GM23338 (cell line): ENCODE measurements around the gene HSPH1. TPM values are rescaled to one million over a fixed set of nuclear protein-coding genes. Genes with fewer than 3 reads are reported as not detected.

Experiments used
- ATAC-seq: fragments of 200-7000 bp; cut with Tn5 transposase; 3 replicates; pipeline ENCODE4 v1.9.1; 2020
- DNase-seq: peaks from one replicate; pipeline ENCODE4 v3.0.0-alpha.2; 2015; ENCODE audit warnings: low spot score
- H2AFZ ChIP-seq: fragments of 200-600 bp; sonication (generic); 2 replicates; pipeline ENCODE4 v1.8.0; 2016; ENCODE audit warnings: antibody characterized with exemption, mild to moderate bottlenecking, moderate library complexity
- H3F3A ChIP-seq: fragments of 200-600 bp; sonication (generic); replicated peaks from 2 replicates; pipeline ENCODE4 v1.8.0; 2017; ENCODE audit warnings: antibody characterized with exemption, mixed run types, low read depth
- H3K27ac ChIP-seq: fragments of 200-600 bp; sonication (generic); 2 replicates; pipeline ENCODE4 v1.6.1; 2016; ENCODE audit warnings: low read depth
- H3K27me3 ChIP-seq: fragments of 200-600 bp; sonication (generic); 2 replicates; pipeline ENCODE4 v1.8.0; 2016; ENCODE audit warnings: mild to moderate bottlenecking, mixed run types, moderate library complexity; ENCODE audit not compliant: insufficient read depth
- H3K36me3 ChIP-seq: fragments of 200-600 bp; sonication (generic); 2 replicates; pipeline ENCODE4 v1.8.0; 2016; ENCODE audit warnings: mild to moderate bottlenecking; ENCODE audit not compliant: insufficient read depth
- H3K4me1 ChIP-seq: fragments of 200-600 bp; sonication (generic); 2 replicates; pipeline ENCODE4 v1.8.0; 2016; ENCODE audit warnings: mild to moderate bottlenecking, moderate library complexity; ENCODE audit not compliant: insufficient read depth
- H3K4me2 ChIP-seq: fragments of 200-600 bp; sonication (generic); 2 replicates; pipeline ENCODE4 v1.7.1; 2017; ENCODE audit warnings: mixed run types
- H3K4me3 ChIP-seq: fragments of 200-600 bp; sonication (generic); 2 replicates; pipeline ENCODE4 v1.6.1; 2016; ENCODE audit warnings: mixed run types
- H3K79me2 ChIP-seq: fragments of 200-600 bp; sonication (generic); replicated peaks from 2 replicates; pipeline ENCODE4 v1.8.0; 2017; ENCODE audit warnings: mild to moderate bottlenecking; ENCODE audit not compliant: insufficient read depth
- H3K9me2 ChIP-seq: fragments of 200-600 bp; sonication (generic); 2 replicates; pipeline ENCODE4 v1.8.0; 2017; ENCODE audit not compliant: insufficient read depth
- H4K20me1 ChIP-seq: fragments of 200-600 bp; sonication (generic); replicated peaks from 2 replicates; pipeline ENCODE4 v1.8.0; 2017; ENCODE audit warnings: mild to moderate bottlenecking; ENCODE audit not compliant: insufficient read depth
- H3K27ac Mint-ChIP-seq: 2 replicates; pipeline ENCODE4 v1.8.0; 2020; ENCODE audit warnings: inconsistent platforms, mild to moderate bottlenecking, moderate library complexity, mixed read lengths
- H3K27me3 Mint-ChIP-seq: 3 replicates; pipeline ENCODE4 v1.8.0; 2022; ENCODE audit warnings: low read depth, mild to moderate bottlenecking, moderate library complexity, mixed read lengths, inconsistent platforms; ENCODE audit not compliant: insufficient read depth, poor library complexity
- H3K36me3 Mint-ChIP-seq: 3 replicates; pipeline ENCODE4 v1.8.0; 2021; ENCODE audit warnings: low read depth, mild to moderate bottlenecking, inconsistent platforms, moderate library complexity, mixed read lengths
- H3K4me1 Mint-ChIP-seq: 3 replicates; pipeline ENCODE4 v1.8.0; 2020; ENCODE audit warnings: mild to moderate bottlenecking, inconsistent platforms, mixed read lengths
- H3K4me3 Mint-ChIP-seq: 3 replicates; pipeline ENCODE4 v1.8.0; 2021; ENCODE audit warnings: moderate library complexity, mild to moderate bottlenecking, inconsistent platforms, mixed read lengths
- H3K9me3 Mint-ChIP-seq: 3 replicates; pipeline ENCODE4 v1.8.0; 2020; ENCODE audit warnings: moderate library complexity, mild to moderate bottlenecking, inconsistent platforms, mixed read lengths
- CREB1 ChIP-seq: fragments of 250-450 bp; sonication (Bioruptor Pico); IDR thresholded peaks from 2 replicates; pipeline ENCODE4 v1.5.0; 2020; ENCODE audit warnings: low read depth, mild to moderate bottlenecking, moderate library complexity
- ETS1 ChIP-seq: IDR thresholded peaks from 2 replicates; pipeline ENCODE4 v1.6.1; 2016; ENCODE audit warnings: antibody characterized with exemption
- EZH2 ChIP-seq: fragments of 200-600 bp; sonication (generic); IDR thresholded peaks from one replicate; pipeline ENCODE4 v1.8.0; 2017; ENCODE audit warnings: antibody characterized with exemption, mild to moderate bottlenecking, low read depth; ENCODE audit not compliant: unreplicated experiment
- EZH2phosphoT487 ChIP-seq: fragments of 200-600 bp; sonication (generic); IDR thresholded peaks from one replicate; pipeline ENCODE4 v1.8.1; 2018; ENCODE audit warnings: antibody characterized with exemption; ENCODE audit not compliant: unreplicated experiment
- JUNB ChIP-seq: IDR thresholded peaks from one replicate; pipeline ENCODE4 v1.6.1; 2016; ENCODE audit warnings: antibody characterized with exemption; ENCODE audit not compliant: unreplicated experiment
- NANOG ChIP-seq: IDR thresholded peaks from 2 replicates; pipeline ENCODE4 v1.6.1; 2016; ENCODE audit warnings: antibody characterized with exemption, borderline replicate concordance
- POLR2AphosphoS5 ChIP-seq: IDR thresholded peaks from 2 replicates; pipeline ENCODE4 v1.6.1; 2016; ENCODE audit warnings: antibody characterized with exemption, low read depth
- STAT1 ChIP-seq: IDR thresholded peaks from one replicate; pipeline ENCODE4 v1.6.1; 2016; ENCODE audit warnings: antibody characterized with exemption; ENCODE audit not compliant: unreplicated experiment
- ZNF114 ChIP-seq: fragments of 250-450 bp; sonication (Bioruptor Pico); IDR thresholded peaks from 2 replicates; pipeline ENCODE4 v1.5.0; 2020; ENCODE audit warnings: mild to moderate bottlenecking, moderate library complexity
- polyA plus RNA-seq: library from polyadenylated mRNA; unstranded; fragments of >200 nt; fragmentation: Nextera tagmentation; extraction: Ambion mirVana; gene quantifications from 2 replicates; pipeline ENCODE4 v1.2.1, GENCODE V29; 2016
- total RNA-seq: library from RNA; depleted of rRNA; stranded (reverse); fragments of >200 nt; shearing (Covaris generic); gene quantifications from 2 replicates; pipeline ENCODE4 v1.2.3, GENCODE V29; 2014
- TF ChIP-seq, protein P1 (sequence below), 2 experiments: fragments of 200-600 bp in 1 of 2; sonication (generic) in 1 of 2; conservative IDR thresholded peaks; 2 replicates each; pipeline versions ENCODE4 v1.5.1 to v1.6.1; 2016 to 2017; ENCODE audit warnings: antibody characterized with exemption in 2 of 2, low read depth in 2 of 2, mild to moderate bottlenecking in 2 of 2, moderate library complexity in 1 of 2
- TF ChIP-seq, protein P2 (sequence below): IDR thresholded peaks from one replicate; pipeline ENCODE4 v1.6.1; 2018; ENCODE audit warnings: antibody characterized with exemption; ENCODE audit not compliant: unreplicated experiment
- TF ChIP-seq, protein P3 (sequence below): fragments of 250-450 bp; sonication (Bioruptor Pico); IDR thresholded peaks from 2 replicates; pipeline ENCODE4 v1.5.0; 2020; ENCODE audit warnings: mild to moderate bottlenecking, moderate library complexity

Gene HSPH1
- total and polyA plus RNA-seq, 2 experiments from 2014 or later, result 112 to 147 TPM

- Histone ChIP-seq H3K4me1 (no peaks in the 10 kb centered on the region), H3K36me3 (no peaks in the 10 kb centered on the region; the same call in 1 of the 2 replicates), H3K79me2 (no peaks in the 10 kb centered on the region), H3K9me2 (no peaks in the 10 kb centered on the region; the same call in 1 of the 2 replicates), H3K4me3 (no peak overlapping the region), H3F3A (no peaks in the 10 kb centered on the region), H3K27ac (no peak overlapping the region), H3K4me2 (no peak overlapping the region), H3K27me3 (no peaks in the 10 kb centered on the region), H4K20me1 (no peaks in the 10 kb centered on the region), H2AFZ (no peak overlapping the region)
- Mint-ChIP-seq H3K27me3 (peaks cover 8% of the 10 kb centered on the region), H3K36me3 (peaks cover 3% of the 10 kb centered on the region; the same call in 1 of the 3 replicates), H3K9me3 (peaks cover 13% of the 10 kb centered on the region; the same call in 2 of the 3 replicates), H3K4me3 (no peak overlapping the region), H3K4me1 (peaks cover 6% of the 10 kb centered on the region), H3K27ac (no peak overlapping the region)
- DNase-seq (no peak), ATAC-seq (no peak)
- no peak for TF ChIP-seq CREB1 (CRISPR knock-in tag)
- no peak for TF ChIP-seq ZNF114 (CRISPR knock-in tag)
- no peak for TF ChIP-seq POLR2AphosphoS5
- TF ChIP-seq JUNB, result no peak
- TF ChIP-seq EZH2phosphoT487, result no peak
- TF ChIP-seq, protein P1, sequence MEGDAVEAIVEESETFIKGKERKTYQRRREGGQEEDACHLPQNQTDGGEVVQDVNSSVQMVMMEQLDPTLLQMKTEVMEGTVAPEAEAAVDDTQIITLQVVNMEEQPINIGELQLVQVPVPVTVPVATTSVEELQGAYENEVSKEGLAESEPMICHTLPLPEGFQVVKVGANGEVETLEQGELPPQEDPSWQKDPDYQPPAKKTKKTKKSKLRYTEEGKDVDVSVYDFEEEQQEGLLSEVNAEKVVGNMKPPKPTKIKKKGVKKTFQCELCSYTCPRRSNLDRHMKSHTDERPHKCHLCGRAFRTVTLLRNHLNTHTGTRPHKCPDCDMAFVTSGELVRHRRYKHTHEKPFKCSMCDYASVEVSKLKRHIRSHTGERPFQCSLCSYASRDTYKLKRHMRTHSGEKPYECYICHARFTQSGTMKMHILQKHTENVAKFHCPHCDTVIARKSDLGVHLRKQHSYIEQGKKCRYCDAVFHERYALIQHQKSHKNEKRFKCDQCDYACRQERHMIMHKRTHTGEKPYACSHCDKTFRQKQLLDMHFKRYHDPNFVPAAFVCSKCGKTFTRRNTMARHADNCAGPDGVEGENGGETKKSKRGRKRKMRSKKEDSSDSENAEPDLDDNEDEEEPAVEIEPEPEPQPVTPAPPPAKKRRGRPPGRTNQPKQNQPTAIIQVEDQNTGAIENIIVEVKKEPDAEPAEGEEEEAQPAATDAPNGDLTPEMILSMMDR (conservative IDR thresholded peaks at IDR 0.05; ENCODE audit: low read depth in 2 of 2), result no peak
- TF ChIP-seq NANOG, result no peak
- TF ChIP-seq STAT1, result no peak
- no peak for TF ChIP-seq ETS1
- no peak for TF ChIP-seq EZH2
- TF ChIP-seq, protein P2, sequence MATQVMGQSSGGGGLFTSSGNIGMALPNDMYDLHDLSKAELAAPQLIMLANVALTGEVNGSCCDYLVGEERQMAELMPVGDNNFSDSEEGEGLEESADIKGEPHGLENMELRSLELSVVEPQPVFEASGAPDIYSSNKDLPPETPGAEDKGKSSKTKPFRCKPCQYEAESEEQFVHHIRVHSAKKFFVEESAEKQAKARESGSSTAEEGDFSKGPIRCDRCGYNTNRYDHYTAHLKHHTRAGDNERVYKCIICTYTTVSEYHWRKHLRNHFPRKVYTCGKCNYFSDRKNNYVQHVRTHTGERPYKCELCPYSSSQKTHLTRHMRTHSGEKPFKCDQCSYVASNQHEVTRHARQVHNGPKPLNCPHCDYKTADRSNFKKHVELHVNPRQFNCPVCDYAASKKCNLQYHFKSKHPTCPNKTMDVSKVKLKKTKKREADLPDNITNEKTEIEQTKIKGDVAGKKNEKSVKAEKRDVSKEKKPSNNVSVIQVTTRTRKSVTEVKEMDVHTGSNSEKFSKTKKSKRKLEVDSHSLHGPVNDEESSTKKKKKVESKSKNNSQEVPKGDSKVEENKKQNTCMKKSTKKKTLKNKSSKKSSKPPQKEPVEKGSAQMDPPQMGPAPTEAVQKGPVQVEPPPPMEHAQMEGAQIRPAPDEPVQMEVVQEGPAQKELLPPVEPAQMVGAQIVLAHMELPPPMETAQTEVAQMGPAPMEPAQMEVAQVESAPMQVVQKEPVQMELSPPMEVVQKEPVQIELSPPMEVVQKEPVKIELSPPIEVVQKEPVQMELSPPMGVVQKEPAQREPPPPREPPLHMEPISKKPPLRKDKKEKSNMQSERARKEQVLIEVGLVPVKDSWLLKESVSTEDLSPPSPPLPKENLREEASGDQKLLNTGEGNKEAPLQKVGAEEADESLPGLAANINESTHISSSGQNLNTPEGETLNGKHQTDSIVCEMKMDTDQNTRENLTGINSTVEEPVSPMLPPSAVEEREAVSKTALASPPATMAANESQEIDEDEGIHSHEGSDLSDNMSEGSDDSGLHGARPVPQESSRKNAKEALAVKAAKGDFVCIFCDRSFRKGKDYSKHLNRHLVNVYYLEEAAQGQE, result no peak
- TF ChIP-seq, protein P3, sequence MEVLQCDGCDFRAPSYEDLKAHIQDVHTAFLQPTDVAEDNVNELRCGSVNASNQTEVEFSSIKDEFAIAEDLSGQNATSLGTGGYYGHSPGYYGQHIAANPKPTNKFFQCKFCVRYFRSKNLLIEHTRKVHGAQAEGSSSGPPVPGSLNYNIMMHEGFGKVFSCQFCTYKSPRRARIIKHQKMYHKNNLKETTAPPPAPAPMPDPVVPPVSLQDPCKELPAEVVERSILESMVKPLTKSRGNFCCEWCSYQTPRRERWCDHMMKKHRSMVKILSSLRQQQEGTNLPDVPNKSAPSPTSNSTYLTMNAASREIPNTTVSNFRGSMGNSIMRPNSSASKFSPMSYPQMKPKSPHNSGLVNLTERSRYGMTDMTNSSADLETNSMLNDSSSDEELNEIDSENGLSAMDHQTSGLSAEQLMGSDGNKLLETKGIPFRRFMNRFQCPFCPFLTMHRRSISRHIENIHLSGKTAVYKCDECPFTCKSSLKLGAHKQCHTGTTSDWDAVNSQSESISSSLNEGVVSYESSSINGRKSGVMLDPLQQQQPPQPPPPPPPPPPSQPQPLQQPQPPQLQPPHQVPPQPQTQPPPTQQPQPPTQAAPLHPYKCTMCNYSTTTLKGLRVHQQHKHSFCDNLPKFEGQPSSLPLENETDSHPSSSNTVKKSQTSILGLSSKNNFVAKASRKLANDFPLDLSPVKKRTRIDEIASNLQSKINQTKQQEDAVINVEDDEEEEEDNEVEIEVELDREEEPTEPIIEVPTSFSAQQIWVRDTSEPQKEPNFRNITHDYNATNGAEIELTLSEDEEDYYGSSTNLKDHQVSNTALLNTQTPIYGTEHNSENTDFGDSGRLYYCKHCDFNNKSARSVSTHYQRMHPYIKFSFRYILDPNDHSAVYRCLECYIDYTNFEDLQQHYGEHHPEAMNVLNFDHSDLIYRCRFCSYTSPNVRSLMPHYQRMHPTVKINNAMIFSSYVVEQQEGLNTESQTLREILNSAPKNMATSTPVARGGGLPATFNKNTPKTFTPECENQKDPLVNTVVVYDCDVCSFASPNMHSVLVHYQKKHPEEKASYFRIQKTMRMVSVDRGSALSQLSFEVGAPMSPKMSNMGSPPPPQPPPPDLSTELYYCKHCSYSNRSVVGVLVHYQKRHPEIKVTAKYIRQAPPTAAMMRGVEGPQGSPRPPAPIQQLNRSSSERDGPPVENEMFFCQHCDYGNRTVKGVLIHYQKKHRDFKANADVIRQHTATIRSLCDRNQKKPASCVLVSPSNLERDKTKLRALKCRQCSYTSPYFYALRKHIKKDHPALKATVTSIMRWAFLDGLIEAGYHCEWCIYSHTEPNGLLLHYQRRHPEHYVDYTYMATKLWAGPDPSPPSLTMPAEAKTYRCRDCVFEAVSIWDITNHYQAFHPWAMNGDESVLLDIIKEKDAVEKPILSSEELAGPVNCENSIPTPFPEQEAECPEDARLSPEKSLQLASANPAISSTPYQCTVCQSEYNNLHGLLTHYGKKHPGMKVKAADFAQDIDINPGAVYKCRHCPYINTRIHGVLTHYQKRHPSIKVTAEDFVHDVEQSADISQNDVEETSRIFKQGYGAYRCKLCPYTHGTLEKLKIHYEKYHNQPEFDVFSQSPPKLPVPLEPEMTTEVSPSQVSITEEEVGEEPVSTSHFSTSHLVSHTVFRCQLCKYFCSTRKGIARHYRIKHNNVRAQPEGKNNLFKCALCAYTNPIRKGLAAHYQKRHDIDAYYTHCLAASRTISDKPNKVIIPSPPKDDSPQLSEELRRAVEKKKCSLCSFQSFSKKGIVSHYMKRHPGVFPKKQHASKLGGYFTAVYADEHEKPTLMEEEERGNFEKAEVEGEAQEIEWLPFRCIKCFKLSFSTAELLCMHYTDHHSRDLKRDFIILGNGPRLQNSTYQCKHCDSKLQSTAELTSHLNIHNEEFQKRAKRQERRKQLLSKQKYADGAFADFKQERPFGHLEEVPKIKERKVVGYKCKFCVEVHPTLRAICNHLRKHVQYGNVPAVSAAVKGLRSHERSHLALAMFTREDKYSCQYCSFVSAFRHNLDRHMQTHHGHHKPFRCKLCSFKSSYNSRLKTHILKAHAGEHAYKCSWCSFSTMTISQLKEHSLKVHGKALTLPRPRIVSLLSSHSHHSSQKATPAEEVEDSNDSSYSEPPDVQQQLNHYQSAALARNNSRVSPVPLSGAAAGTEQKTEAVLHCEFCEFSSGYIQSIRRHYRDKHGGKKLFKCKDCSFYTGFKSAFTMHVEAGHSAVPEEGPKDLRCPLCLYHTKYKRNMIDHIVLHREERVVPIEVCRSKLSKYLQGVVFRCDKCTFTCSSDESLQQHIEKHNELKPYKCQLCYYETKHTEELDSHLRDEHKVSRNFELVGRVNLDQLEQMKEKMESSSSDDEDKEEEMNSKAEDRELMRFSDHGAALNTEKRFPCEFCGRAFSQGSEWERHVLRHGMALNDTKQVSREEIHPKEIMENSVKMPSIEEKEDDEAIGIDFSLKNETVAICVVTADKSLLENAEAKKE (CRISPR knock-in tag), result no peak
Measured at GRCh38 chr13:31179754-31180153, 18.1 kb upstream of the HSPH1 start.
